HG03039 (cell line): ENCODE results near the gene UNC45A.
"Not testable (repeated sequence)": the region's sequence is repeated elsewhere in the genome, so short reads cannot be mapped to it uniquely, and the experiment has no call there.

ENCODE experiments used
- ATAC-seq: cut with Tn5 transposase; IDR thresholded peaks from one replicate; pipeline ENCODE4 v1.9.1; 2021; ENCODE audit warnings: mild to moderate bottlenecking, moderate library complexity; ENCODE audit not compliant: unreplicated experiment

The UNC45A gene

DNA sequence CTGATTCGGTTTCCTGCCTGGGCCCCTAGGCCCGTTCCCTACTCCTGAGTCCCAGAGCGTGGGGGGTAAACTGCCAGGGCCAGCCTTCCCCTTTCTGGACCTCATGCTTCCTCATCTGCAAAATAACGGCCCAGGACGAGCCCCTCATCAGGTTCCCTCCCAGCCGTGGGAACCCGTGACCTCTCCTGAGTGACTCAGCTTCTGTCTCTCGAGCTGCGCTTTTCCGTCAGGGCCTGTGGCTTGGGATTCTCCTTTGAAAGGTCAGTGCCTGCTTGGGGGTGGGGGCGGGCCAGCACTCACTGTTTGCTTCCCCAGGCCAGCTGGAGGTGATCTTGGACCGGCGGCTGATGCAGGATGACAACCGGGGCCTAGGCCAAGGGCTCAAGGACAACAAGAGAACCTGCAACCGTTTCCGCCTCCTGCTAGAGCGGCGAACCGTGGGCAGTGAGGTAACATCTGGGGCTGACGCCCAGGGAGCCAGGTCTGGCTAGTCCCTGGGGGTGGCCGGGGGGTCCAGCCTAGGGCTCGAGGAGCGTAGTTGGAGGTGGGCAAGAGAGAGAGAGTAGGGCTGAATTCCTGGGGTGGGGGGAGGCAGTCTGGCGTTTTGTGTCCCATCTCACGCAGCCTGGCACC is 19.2 kb upstream of the UNC45A start:
- ATAC-seq = no peak

DNA sequence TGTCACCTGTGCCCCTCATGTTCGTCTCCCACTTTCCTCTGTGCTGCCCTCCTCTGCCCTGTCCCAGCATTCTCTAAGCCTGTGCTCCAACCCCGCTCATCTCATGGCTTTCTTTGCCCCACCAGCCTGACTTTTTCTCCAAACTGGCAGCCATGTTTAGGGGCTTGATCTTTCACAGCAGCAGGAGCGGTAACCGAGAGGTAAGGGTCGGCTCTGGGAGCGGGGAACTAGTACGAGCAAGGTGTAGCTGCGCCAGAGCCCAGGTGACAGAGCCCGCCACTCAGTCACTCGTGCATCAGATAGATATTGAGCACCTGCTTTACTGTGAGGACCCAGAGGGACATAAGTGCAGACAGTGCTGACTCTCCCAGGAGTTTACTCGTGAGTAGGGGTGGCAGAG is 18.6 kb upstream of the UNC45A start:
- no peak for ATAC-seq

DNA sequence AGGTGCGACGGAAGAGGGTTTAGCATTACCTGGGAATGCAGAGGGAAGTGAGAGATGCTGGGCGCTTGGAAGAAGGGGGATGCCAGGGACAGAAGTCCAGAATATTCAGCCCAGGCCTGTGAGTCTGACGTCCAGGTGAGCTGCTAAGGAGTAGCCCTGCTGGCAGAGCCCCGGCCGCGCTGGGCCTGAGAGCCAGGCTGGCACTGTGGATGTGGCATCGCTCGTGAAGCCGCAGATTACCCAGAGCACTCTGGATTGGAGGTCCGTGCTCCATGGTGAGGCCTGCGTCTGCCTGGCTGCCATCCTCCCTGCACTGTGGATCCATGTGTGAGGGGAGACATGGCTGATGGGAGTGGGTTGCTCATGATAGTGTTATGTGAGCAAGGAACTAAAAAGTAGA is 17.5 kb upstream of the UNC45A start:
- ATAC-seq = no peak

DNA sequence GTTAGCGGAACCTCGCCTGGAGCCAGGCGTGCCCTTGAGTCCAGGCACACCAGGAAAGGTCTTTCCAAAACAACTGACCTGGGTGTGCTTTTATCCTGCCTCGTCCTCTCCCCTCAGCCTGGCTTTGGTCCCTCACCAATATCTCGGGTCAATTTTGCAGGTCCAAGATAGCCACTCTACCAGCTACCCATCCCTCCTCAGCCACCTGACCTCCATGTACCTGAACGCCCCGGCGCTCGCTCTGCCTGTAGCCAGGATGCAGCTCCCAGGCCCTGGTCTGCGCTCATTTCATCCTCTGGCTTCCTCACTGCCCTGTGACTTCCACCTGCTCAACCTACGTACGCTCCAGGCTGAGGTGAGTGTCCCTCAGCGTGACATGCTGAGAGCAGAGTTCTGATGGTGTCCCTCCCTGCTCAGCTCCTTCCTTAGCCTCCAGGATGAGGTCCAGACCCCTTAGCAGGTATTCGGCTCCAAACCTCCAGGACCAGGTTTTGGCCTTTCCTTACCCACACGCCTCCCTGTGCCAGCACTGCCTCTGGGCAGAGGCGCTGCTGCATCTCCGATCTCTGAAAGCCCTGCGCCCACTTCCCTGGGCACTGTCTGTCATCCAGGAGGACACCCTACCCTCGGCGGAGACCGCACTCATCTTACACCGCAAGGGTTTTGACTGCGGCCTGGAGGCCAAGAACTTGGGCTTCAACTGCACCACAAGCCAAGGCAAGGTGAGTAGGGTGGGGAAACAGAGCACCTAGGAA is 16.9 kb upstream of the UNC45A start:
- ATAC-seq = no peak

DNA sequence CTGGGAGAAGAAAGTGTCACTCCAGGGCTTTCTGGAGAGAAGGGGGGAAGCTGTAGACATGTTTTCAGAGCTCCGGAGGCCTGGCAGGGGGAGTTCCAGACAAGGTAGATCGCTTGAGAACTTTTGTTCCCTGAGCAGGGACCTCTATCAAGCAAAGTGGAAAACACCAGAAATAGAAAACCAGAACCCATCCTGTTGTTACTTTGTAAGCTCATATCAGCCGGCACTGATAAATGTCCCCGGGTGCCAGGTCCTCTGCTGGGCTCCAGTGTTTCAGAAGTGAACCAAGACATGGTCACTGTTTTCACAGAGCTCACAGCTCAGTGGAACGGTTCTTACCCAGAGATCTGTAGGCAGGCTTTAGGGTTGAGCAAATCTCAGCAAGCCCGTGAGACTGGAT is 16.2 kb upstream of the UNC45A start:
- ATAC-seq = no peak

GRCh38 chr15:90921887-90922286 is 13.2 kb upstream of the UNC45A start:
- no peak for ATAC-seq

DNA sequence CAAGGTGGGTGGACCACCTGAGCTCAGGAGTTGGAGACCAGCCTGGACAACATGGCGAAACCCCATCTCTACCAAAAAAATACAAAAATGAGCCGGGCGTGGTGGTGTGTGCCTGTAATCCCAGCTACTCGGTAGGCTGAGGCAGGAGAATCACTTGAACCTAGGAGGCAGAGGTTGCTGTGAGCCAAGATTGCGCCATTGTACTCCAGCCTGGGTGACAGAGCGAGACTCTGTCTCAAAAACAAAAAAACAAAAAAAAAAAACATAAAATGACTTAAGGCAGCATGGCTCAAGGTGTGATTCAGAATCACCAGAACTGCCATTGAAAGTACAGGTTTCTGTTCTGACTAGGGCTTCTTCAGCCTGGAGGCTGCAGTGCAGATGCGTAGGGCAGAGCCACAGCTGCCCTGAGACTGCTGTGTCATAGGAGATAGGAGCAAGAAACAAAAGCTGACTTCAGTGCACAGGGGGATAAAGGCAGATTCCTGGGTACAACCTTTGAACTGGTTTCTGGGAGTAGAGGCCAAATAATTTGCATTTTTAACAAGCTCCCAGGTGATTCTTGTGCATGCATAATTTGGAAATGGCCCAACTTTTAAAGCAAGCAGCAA is 12.3 kb upstream of the UNC45A start:
- peak; percentile 61 for ATAC-seq

DNA sequence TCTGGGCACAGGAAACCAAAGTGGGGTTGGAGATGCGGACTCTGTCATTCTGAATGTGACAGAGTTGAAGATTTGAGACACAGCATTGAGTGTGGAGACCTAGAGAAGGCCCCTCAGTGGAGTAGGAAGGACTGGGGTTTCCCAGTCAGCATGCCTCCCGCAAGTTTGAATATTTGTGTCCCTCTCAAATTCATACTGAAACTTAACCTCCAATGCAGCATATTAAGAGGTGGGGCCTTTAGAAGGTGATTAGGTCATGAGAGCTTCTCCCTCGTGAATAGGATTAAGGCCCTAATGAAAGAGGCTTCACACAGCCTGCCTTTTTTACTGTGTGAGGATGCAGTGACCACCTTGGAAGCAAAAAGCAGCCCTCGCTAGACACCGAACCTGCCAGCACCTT is 10.7 kb upstream of the UNC45A start:
- ATAC-seq = peak; percentile 72

DNA sequence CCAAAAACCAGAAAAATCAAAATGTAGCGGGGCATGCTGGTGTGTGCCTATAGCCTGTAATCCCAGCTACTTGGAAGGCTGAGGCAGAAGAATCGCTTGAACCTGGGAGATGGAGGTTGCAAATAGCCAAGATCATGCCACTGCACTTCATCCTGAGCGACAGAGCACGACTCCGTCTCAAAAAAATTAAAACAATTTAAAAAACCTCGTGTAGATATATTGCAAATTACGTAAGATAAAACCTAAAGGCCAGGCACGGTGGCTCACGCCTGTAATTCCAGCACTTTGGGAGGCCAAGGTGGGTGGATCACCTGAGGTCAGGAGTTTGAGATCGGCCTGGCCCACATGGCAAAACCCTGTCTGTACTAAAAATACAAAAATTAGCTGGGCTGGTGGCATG is 8.3 kb upstream of the UNC45A start:
- ATAC-seq = not testable (repeated sequence)

DNA sequence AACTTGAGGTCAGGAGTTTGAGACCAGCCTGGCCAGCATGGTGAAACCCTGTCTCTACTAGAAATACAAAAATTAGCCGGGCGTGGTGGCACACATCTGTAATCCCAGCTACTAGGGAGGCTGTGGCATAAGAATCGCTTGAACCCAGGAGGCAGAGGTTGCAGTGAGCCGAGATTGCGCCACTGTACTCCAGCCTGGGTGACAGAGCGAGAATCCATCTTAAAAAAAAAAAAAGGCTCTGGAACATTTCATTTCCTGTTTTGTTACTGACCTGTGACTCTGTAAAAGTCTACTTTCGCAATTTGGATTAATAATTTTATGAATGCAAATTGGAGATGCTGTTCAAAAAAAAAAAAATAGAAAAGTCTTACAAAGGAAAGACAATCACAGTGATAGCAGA is 7.0 kb upstream of the UNC45A start:
- ATAC-seq = not testable (repeated sequence)

DNA sequence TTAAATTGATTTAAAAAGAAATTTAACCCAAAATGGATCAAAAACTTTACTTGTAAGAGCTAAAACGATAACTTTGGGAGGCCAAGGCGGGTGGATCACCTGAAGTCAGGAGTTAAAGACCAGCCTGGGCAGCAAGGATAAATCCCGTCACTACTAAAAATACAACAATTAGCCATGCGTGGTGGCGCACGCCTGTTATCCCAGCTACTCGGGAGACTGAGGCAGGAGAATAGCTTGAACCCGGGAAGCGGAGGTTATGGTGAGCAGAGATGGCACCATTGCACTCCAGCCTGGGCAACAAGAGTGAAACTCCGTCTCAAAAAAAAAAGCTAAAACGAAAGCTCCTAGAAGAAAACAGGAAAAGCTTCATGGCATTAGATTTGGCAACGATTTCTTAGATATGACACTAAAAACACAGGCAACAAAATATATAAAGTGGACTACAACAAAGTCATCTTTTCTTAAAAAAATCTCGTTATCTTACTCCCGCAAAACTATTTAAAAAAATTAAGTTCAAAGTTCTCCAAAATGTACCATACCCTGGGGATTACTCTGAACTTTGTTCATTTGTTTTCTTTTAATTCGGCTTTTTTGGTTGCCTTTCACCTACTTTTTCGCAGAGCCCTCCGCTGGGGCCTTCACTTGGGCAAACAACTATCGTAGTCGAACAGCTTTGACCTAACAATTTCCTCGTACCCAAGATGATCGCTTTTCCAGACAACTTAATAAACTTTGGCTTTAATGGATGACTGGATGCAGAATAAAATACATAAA is 5.7 kb upstream of the UNC45A start:
- no peak for ATAC-seq

DNA sequence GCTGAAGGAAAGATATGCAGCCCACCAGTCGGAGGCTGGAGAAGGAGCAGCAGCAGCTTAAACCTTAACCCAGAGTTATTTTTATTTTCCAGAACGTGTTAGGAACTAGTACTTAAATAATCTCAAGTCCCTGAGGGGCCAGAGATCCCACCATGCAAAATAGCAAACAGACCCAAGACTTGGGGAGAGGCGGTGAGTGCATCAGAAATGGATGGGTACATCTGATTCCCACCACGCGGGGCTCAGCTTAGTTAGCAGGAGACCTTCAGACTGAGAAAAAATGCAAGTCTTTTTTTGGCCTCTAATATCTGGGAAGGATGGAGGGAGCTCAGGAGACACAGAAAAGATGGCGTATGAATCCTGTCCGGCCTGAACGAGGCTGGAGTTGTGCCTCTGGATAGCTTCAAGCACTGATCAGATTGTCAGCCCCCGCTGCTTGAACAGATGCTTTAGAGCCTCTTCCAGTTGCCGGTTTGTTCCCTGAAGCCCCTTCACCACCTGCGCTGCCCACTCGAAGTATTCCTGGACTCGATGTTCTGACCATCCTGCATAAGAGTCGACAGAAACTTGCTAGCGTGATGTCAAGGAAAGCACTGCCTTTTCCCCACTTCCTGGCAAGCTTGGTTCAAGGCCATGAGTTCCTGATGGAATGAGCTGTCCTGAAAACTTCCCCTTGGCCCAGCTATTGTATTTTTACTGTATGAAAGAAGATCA is 4.1 kb upstream of the UNC45A start:
- no peak for ATAC-seq

DNA sequence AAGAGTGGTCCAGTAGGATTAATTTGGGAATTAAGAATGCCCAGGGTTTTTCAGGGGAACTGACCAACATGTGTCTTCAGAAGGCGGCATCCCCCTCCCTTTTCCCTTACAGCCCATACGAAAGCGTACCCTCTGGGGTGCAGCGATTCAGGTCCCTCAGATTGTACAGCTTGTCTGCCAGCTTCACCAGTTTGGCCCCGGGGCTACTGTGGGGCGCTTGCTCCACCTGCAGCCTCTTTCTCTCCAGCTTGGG is 3.6 kb upstream of the UNC45A start:
- no peak for ATAC-seq

GRCh38 chr15:90931828-90932659 is 3.0 kb upstream of the UNC45A start, which contains the start of gene HDDC3:
Gene HDDC3, minus strand, starts transcription at chr15:90932549. Its CDS starts 9 bp downstream, at chr15:90932540.
- peak; percentile 40 for ATAC-seq

- ATAC-seq = no peak
Observed at GRCh38 chr15:90932660-90932991, 2.5 kb upstream of the UNC45A start.

DNA sequence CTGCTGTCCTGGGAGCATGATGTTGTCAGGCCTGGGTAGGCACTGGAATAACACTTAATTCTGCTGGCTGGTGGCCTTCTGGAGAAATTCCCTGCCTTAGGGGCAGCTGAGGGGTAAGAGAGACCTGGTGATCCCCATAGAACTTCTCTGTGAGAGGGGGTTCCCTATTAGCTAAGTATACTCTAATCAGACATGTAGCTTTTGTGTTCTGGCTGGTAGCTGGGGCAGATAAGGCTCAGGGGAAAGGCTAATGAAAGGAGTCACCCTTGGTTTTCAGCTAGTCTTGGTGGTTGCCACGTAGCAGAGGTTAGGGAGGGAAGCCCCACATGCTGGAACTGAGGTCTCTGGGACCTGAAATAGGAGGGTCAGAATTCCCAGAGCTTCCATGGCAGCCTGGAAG is 1.8 kb upstream of the UNC45A start:
- ATAC-seq = no peak

DNA sequence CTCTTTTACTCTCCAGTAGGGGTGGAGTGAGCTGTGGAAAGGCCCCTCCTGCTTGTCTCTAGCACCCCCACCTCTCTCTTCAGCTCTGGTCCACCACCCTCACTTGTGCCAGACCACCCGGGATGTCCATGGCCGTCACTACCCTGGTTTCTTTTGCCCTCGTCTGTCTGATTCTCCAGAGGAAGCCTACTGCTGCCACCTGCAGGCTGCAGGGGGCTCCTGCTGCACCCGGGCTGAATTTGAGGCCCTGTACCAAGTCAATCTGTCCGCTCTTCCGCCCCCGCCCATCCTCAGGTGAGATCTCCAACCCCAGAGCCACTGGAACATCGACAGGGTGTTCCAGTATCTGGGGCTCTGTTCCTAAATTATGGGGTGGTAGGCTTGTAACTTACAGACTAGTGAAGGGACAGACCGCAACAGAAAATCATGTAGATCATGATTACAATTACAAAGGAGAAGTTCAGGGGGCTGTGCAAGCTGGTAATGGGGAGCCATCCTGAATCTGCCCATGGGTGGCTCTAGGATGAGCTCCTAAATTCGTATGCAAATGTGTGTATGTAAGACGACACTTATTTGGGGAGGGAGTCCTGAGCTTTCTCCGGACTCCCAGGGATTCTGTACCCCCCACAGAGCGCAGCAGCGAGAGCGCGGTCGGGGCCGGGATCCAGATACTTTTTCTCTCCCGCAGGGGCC is 683 bp upstream of the UNC45A start:
- no peak for ATAC-seq

GRCh38 chr15:90936823-90937222 is 1.7 kb downstream of the UNC45A start:
- no peak for ATAC-seq

GRCh38 chr15:90938261-90938660 is 3.2 kb downstream of the UNC45A start:
- no peak for ATAC-seq

GRCh38 chr15:90939756-90940155 is 4.7 kb downstream of the UNC45A start:
- ATAC-seq = no peak
